Endothelial cell of hepatic sinusoid (primary cell): Measurements from ENCODE around the gene CADM2.
"Not testable (repeated sequence)": the region's sequence is repeated elsewhere in the genome, so short reads cannot be mapped to it uniquely, and the experiment has no call there.

ENCODE experiments used
- in situ Hi-C: cut with HindIII; loops from 2 replicates; pipeline ENCODE4 v1.10.0; 2017; ENCODE audit warnings: low sequenced_read_pairs

CADM2 gene

DNA sequence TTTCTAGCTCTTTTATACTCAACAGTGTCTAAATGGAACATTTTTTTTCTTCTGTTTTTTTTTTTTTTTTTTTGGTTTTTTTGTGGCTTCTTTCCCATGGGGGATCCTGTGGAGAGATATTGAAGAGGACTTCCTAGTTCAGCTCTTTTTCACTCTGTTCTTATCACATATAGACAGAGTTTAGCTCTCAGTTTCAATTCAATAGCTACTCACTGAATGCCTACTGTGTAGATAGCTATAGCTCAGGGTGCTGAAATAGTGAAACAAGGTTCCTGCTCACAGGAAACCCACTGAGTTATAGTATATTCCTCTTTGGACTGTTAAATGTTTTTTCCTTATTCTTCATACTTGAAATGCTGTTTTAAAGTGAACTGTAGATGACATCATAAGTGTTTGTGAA is 918.8 kb downstream of the CADM2 start:
- in situ Hi-C loops, result no loop called here

DNA sequence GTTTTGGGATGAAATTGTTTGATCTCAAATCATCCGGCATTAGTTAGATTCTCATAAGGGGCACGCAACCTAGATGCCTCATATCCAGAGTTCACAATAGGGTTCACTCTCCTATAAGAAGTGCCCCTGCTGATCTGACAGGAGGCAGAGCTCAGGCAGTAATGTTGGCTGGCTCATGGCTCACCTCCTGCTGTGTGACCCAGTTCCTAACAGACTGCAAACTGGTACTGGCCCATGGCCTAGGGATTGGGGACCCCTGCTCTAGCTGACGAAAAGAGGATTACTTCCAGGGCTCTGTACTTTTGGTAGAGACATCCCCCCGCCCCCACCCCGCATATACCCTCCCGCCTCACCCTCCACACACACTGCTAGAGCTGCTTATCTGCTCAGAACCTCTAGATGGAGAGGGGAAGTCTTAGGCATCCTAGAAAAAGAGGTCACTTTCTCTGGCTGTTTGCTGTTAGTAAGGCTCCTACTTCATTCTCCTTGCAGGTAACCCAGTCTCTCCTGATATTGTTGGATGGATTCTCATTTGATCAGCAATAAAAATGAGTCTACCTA is 923.1 kb downstream of the CADM2 start:
- in situ Hi-C loops, result no loop called here

DNA sequence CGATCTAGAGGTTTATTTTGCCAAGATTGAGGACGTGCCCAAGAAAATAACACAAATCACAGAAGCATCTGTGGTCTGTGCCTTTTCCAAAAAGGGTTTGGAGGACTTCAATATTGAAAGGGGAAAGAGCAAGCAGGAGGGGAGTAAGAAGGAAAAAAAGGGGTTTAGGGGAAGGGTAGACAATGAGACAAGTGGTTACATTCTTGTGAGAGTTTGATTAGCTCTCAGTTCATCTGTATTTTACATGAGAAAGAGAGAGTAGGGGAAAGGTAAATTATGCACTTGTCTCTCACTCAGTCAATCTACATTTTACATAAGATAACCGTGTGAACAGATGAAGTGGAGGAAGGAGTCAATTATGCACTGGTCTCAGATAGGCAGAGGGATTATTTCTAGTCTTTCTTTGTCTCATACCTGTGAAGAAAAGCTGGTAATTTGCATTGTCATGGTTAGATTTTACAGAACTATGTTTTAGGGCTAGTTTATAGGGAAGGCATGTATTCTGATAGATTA is 931.3 kb downstream of the CADM2 start:
- in situ Hi-C loops, result no loop called here

DNA sequence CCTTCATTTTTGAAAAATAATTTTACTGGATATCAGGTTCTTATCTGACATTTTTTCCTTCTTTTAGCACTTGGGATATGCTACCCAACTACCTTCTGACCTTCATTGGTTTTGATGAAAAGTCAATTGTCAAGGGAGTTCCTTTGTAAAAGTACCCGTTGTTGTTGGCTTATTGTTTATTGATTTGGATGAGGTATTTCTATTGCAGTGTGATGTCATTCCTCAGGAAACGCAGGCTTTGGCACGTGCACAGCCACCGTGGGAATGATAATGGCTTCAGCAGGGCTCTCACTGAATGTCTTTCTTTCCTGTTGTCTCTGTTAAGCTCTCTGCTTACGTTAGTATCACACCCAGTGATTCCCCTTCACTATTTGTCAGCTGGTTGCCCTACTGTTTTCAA is 944.6 kb downstream of the CADM2 start:
- in situ Hi-C loops, result no loop called here

DNA sequence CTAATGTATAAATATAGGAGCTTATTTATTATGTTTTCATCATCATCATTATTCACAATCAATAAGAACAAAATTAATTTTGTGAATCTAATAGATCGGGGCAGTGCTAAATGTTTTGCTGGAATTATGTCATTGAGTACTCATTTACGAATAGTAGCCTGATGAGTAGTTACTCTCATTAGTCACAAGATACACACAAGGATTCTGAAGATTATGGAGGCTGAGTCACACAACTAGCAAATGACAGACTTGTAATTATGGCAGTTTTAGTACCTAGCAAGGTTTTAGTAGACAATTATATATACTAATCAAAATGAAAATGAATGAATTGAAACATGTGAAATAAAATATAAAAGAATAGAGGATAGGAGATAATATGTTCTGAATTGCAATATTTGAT is 954.2 kb downstream of the CADM2 start:
- in situ Hi-C loops, result no loop called here

DNA sequence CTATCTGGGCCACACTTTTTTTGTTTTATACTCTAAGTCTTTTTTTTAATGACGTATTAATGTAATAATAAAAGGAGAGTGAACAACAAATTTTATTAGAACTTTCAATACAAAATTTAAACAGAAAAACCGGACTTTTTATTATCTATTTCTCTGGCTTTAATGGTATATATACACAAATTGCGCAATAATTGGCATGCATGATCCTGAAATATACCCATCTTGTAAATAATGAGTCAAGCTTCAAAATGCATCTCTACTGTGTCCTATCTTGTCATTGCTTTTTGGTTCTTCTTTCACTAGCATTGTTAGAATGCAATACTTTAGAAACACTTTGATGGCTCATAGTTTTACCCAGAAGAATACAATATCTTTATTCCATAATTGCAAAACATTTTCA is 963.6 kb downstream of the CADM2 start:
- in situ Hi-C loops, result no loop called here

DNA sequence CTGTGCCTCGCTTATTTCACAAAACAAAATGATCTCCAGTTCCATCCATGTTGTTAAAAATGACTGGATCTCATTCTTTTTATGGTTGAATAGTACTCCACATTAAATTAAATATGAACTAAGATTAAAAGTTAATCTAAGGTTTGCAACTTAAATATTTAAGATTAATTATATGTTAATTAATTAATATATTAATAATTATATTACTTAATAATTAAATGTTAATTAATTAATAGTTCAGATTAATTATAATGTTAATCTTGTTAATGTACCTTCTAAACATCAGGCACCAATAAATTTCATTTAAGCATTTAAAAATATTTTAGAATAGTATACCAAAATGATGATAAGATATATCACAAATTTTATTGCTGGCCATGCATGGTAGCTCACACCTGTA is 971.9 kb downstream of the CADM2 start:
- in situ Hi-C loops, result no loop called here

DNA sequence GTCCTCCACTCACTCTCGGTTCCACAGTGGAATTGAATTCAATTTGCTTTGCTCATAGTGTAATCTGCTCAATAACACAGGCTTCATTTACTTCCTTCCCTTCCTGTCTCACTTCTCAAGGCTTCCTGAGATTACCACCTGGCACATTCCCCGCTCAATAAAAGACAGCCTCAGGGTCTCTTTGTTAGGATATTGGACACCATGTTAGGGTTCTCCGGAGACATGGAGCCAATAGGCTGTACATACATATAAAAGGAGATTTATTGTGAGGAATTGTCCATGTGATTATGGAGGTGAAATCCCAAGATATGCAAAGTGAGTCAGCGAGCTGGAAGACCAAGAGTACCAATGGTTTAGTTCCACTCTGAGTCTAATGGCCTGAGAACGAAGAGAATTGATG is 974.5 kb downstream of the CADM2 start:
- in situ Hi-C loops, result no loop called here

DNA sequence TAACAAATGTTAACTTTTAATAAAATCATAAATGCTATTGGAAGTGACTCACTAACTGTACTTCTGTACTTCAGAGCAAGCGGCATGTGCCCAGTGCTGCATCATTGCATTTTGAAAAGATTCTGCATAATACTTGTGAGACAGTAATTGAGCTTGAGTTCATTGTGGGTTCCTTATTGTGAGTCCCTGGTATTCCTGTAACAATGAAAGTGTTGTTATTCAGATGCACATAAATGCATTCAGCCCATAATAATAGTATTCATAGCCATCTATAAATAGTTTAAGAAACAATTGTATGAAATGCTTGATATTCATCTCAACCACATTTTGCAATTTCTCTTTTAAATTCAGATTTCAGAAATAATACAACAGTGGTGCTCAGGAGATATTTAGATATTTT is 976.4 kb downstream of the CADM2 start:
- in situ Hi-C loops, result no loop called here

DNA sequence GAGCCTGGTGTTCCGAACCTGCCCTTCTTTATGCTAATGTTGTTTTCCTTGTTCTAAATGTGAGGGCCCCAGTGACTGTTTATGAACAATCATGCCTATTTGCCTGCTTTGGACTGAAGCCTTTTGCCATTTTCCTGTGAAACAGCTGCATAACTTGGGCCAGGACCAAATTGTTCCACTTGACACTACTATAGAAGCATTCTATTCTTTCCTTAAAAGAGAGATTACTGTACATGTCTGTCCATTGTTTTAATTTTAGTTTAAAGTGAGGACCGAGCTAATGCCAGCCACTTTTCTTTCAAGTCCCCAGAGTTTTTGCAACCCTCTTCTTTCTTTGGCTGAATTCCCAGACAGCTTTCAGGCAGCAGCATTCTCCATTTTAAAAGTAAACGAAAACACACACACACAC is 980.3 kb downstream of the CADM2 start:
- in situ Hi-C loops, result no loop called here

DNA sequence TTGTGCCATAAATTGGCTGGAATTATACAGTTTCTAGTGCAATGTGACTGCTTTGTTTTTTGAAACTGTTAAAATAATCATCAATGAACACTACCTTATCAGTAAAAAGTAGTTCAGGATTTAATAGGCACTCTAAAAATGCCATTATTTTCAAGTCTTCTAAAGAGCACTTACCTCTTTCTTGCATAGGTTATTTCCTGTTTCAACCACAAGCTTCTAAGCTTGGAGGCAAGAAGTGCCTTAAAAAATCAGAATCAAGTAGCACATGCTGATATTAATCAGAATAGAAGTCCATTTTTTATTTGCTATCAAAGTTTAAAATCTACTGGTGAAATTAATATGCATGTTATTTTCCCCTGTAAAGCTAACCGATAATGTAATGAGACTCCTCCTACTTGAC is 991.6 kb downstream of the CADM2 start:
- in situ Hi-C loops, result no loop called here

DNA sequence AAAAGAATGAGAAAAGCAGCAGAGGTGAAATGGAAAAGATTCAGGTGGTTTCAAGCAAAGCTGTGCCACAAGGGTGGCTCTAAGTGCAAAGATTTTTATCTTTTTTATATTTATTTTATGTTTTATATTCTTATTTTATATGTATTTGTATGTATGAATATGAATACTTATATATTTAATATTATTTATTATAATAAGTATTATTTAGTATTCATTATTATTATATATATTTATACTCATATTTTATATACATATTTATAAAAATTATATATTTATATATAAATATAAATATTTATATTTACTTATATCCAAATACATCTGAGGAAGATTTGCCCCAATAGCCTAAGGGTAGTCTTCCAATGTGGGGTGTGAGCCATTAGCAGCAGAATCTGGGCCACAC is 1002.0 kb downstream of the CADM2 start:
- in situ Hi-C loops, result no loop called here

DNA sequence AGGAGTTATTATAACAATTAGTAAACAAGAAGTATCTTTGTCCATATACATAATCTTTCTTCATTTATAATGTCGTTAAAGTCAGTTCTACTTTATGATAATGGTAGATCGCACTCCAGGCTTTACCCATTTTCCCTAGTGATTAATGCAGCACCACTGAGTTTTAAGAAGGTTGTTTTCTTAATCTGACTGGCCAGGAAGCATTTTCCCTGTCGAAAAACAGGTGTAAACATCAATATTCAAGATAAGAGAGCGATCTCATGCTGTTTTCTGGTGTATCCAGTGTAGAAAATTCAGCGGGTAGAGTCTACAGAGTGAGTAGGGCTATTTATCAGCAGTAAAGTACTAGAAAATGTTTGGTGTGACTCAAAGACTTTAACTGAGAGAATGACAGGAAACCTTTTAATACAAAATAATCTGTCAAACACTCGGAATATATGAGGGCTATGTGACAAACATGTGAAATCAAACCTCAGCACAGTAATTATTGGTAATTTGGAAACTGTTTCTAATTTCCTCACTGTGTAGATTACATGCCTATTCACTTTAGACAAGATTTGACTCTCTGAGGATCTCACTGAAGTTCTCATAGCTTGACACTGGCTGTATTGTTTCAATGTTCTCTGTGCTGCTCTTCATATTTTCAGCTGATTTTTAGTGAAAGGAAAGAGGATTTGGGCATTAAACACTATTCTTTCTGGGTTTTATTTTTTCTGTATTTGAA is 1019.0 kb downstream of the CADM2 start:
- in situ Hi-C loops, result no loop called here

DNA sequence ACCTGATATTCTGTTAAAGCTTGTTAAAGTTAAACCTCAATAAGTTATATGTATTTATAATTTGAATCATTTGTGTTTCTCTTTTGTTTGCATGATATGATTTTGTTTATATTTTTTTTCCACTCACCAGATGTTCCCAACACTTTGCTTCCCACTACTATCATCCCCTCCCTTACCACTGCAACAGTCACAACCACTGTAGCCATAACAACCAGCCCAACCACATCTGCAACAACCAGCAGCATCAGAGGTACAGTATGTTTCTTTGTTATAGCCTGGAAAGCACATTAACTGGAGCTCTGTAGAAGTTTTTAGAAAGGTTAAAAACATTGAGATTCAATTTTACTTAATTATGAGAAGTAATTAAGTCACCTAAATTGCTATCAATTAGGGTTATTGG is 1020.2 kb downstream of the CADM2 start:
- in situ Hi-C loops, result no loop called here

DNA sequence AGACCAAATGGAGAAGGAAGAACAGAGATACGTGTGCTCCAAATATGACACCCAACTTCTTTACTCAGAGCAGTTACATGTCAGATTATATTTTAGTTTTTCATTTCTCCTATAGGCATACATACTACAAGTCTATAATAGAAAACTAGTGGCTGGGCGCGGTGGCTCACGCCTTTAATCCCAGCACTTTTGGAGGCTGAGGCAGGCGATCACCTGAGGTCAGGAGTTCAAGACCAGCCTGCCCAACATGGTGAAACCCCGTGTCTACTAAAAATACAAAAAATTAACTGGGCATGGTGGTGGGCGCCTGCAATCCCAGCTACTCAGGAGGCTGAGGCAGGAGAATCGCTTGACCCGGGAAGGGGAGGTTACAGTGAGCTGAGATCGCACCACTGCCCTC is 1030.8 kb downstream of the CADM2 start:
- in situ Hi-C loops, result not testable (repeated sequence)

DNA sequence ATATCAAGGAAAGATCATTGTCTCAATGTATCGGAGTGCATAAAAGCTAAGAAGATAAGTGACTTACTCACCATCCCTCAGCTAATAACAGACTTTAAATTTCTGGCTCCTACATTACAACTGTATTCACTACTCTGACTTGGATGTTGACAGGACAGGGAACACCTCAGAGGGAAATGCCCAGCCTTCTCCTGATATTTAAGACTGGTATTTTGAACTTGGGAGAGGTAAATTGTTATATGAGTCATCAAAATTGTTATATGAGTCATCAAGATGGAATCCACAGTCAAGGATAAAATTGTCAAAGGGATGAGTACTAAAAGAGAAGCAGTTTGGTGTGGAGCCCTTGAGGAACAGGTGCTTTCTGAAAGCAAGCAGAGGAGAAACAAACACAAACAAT is 1070.8 kb downstream of the CADM2 start:
- in situ Hi-C loops, result no loop called here

DNA sequence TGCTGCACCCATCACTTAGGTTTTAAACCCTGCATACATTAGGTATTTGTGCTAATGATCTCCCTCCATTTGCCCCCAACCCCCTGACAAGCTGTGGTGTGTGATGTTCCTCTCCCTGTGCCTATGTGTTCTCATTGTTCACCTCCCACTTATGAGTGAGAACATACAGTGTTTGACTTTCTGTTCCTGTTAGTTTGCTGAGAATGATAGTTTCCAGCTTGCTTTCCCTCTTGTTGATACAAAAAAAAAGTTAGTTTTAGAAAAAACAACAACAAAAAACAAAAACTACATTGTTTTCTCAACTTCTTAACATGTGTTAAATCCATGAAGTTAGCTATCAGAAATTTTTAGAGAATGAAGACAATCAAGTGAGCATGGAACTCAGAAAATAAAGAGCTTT is 1079.1 kb downstream of the CADM2 start:
- in situ Hi-C loops, result no loop called here

DNA sequence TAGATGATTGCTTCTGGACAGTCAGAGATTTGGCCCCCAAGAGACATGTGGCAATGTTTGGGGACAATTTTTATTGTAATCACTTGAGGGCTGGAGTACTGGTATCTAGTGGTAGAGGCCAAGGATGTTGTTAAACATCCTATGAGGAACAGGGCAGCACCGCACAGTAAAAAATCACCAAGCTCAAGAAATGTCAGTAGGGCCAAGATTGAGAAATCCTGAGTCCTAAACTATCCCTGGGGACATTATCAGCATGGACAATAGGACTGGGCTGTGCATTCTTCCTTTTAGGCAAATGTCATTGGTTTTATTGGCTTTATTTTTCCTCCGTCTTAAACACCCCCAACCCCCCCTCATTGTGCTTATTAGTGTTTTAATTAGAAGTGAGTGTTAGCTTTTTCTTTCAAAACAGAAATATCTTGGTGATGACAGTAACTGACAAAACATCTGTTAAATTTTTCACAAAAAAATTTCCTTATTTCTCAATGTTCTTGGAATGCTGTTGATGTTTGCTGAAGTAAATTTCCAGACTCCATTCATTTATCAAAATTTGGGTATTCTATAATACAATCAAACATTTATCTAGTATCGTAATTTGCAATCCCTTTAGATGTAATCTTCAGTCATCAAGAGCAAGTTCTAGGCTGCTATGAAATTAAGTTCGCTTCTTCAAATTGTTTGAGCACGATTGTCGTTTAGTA is 1087.8 kb downstream of the CADM2 start:
- in situ Hi-C loops, result no loop called here

DNA sequence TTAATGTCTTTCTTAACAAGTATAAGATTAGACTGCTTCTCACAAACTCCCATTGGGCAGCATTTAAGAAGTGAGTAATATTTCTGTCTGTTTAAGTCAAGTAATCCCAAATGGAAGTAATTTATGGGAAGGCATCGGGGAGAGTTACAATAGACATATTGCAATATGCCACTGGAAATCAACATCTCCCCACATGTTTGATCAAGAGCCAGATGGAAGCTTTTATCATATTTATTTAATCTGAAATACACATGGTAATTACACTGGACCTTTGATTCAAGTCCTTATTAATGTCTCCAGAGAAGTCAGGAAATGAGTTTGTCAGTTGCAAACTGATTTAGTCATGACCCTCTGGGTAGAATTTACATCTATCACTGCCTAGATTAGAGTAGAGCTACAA is 1088.4 kb downstream of the CADM2 start:
- in situ Hi-C loops, result no loop called here

DNA sequence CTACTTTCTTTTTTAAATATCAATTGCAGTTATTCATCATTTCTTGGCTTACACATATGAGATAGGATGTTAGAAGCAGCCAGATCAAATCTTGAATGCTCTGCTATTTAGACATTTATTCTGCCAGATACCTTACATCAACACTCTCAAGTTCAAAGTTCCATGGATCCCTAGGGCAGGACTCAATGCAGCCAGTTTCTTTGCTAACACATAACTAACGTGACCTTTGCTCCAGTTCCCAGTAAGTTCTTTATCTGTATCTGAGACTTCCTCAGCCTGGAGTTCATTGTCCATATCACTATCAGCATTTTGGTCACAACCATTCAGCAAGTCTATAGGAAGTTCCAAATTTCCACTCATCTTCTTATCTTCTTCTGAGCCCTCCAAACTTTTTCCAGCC is 1092.3 kb downstream of the CADM2 start:
- in situ Hi-C loops, result no loop called here

DNA sequence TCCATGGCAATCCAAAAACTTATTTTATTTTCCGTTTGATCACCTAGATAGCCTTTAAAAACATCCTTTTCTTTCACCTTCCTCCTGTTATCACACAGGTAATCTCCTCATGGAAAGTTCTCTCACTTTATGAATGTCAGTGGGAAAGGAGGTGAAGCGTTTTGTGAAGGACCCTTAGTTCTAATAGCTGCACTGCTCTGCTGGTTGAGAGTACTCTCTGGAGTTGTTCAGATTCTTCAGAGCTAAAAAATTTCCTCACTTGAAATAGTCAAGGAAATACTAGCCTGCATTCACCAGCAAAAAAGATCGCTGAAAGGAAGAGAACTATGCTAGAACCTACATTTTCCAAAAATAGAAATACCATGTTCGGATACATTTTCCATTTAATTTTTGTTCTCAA is 1097.2 kb downstream of the CADM2 start:
- in situ Hi-C loops, result no loop called here

DNA sequence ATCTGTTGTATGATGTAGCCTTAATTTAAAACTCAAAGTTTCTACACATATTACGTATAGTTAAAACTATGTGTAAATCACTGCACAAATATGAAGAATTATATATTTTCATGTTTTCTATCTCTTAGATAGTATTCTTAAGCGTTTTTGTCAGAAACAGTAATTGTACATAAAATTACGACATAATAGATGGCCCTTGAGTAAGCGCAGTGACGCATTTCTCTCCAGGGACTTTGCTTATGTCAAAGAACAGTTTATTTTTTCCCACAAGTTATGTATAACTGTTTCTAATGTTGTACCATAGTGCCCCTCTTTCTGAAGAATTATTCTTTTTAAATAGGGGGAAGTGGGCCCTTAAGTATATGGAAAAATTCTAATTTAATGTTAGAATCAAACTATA is 1098.2 kb downstream of the CADM2 start:
- in situ Hi-C loops, result no loop called here
